GM18520 (cell line): Measurements from ENCODE around the gene PRKN.

ENCODE experiments used
- ATAC-seq: cut with Tn5 transposase; IDR thresholded peaks from one replicate; pipeline ENCODE4 v1.9.1; 2021; ENCODE audit not compliant: unreplicated experiment

PRKN gene

GRCh38 chr6:161647234-161647633 is 1080.3 kb downstream of the PRKN start:
- no peak for ATAC-seq

DNA sequence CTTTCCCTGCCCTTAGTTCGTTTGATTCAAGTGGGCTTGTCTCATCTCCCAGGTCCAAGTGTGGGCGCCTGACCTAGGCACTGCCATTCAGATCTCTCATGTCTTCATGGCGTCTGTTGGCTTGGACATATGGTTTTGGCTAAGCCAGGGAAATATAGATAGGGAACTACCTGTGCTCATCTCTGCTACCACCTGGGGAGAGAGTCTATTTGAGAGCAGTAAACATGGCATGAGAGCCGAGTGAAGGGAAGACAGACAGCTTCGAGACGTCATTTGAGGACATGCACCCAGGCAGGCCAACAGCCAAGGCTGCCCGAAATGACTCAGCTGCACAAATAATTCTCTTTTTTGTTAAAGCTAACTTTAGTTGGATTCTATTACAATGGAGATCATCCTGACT is 1083.0 kb downstream of the PRKN start:
- no peak for ATAC-seq

GRCh38 chr6:161641175-161641574 is 1086.4 kb downstream of the PRKN start:
- ATAC-seq = no peak

GRCh38 chr6:161639772-161640171 is 1087.8 kb downstream of the PRKN start:
- ATAC-seq = no peak

DNA sequence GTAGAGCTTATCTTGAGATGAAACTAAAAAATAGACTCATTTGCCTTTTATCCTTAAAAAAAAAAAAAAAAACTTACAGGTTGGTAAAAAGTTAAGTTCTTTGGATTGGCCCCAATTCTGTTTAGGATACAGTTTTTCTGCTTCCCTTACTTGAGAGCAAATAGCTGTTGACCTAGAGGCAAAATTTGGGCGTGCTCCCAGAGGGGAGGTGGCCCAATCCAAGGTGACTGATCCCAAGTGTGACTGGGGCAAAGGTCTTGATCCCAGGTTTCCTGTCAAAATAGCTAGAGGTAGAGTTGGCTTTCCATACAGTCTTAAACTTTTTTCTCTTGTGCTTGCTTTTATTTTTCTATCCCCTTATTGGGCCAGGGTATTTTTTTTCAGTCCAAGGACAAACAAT is 1089.9 kb downstream of the PRKN start:
- ATAC-seq = no peak

DNA sequence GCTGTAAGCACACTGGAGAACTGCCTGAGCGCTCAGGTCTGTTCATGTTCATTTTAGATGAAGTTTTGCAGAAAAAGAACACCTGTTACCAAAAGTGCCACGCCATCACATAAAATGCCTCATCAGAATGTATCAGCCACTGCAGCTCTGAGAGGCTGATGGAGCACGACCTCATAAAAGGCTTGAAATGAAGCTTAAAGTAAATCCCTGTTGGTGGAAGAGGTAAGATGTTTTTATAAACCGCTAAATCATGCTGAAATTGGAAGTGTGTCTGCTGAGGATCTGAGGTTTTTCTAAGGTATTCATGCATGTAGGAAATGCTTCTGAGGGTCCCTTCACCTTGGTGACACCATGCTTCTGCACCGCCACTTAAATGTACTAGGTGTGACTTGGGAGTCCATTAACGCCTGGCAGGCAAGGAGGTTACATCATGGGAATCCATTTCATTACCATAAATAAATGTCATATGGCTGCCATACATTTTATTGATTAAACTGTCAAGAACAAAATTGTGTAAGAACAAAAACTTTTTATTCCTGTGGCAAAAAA is 1090.6 kb downstream of the PRKN start:
- ATAC-seq = no peak

- ATAC-seq = no peak
These were observed 1091.6 kb downstream of the PRKN start for GRCh38 chr6:161635975-161636374.

- ATAC-seq = no peak
These were observed 1092.7 kb downstream of the PRKN start for GRCh38 chr6:161634916-161635315.

- ATAC-seq = no peak
These were observed 1095.8 kb downstream of the PRKN start for GRCh38 chr6:161631676-161632194.

GRCh38 chr6:161630674-161631073 is 1096.9 kb downstream of the PRKN start:
- no peak for ATAC-seq

GRCh38 chr6:161626132-161626676 is 1101.4 kb downstream of the PRKN start:
- no peak for ATAC-seq

GRCh38 chr6:161624111-161624510 is 1103.5 kb downstream of the PRKN start:
- ATAC-seq = no peak

- ATAC-seq = no peak
These were observed 1104.8 kb downstream of the PRKN start for GRCh38 chr6:161622779-161623178.

- no peak for ATAC-seq
These were observed 1108.6 kb downstream of the PRKN start for GRCh38 chr6:161618831-161619454.

GRCh38 chr6:161613711-161614110 is 1113.9 kb downstream of the PRKN start:
- ATAC-seq = no peak

- ATAC-seq = no peak
These were observed 1118.8 kb downstream of the PRKN start for GRCh38 chr6:161608771-161609170.

GRCh38 chr6:161607696-161608297 is 1119.8 kb downstream of the PRKN start:
- ATAC-seq = no peak

DNA sequence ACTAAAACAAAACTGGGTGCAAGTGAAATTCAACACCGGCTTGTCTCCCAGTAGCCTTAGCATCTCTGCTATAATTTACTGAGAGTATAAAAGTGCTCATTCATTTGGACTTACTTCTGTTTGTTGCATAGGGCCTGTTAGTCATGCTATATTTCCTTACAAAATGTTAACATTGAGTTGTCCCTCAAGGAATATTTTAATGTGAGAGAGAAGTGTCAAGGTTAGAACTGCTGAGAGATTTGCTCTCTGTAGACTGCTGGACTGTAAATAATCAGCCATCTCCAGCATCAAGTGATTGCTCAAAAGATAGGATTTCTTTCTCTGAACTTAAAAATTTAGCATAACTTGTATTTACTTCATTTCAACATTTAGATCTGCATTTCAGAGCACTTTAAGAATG is 1125.2 kb downstream of the PRKN start:
- ATAC-seq = no peak

DNA sequence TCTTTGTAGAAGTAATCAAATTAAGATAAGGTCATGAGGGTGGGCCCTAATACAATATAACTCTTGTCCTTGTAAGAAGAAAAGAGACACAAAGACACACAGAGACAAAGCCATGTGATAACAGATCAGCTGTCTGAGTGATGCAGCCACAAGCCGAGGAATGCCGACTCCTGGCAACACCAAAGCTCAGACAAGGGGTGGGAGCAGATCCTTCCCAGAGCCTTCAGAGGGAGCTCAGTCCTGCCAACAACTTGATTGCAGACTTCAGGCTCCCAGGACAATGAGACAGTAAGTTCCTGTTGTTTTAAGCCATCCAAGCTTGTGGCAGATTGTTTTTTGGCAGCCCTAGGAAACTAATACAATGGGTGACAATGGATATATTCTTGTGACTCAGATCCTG is 1128.7 kb downstream of the PRKN start:
- ATAC-seq = no peak

DNA sequence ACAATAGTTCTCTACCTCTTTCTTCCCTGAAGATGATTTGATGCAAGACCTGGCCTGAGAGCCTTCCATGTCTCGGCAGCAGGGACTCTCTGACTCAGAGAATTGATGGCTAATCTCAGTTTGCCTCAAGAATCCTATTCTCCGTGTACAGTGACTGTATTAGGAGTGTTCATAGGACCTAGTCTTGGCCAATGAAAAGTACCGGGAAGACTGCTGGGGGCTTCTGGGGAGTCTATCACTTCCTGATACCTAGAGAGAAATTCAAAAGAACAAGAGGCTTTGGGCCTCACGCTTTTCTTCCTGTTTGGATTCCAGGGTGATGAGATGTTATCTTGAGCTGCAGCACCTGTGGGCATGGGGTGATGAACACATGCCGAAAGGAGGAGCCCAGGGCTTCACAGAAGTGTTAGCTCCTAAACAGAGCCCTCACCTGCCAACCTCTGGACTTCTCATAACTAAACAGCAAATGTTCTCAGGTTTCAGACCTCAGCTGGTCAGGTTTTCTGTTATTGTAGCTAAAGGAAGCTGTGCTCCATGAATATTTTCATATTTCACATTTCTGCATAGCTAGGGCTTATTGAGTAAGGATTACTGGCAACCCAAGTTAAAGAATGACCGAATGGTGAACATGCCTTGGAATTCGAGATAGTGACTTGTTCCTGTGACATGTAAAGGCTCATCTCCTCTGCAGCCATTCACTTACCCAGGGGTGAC is 1130.6 kb downstream of the PRKN start:
- ATAC-seq = no peak

DNA sequence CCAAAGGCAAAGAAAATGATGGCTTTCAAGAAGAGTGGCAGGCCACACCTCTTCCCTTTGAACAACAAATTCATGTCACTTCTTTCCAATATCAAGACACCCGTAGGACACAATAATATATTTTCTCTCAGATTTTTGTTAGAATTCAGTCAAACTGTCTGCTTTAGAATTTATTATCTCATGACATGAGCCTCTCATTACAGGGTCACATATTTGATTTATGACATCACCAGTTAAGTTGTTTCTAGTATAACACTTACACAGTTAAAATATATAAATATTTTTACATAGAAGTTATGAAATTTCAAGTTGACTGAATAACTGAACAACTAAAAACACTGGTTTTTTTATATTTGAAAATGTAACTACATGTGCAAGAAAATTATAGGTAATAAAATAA is 1133.2 kb downstream of the PRKN start:
- ATAC-seq = no peak
